Activated T-helper 2 cell treated with anti-CD3 and anti-CD28 coated beads, Interferon-gamma antibody, Interleukin-2, Interleukin-4, amounts not matched to agents 10 μg/mL and 5 μg/mL and 100 μg/mL, durations not matched to agents 14 hours and 24 hours and 36 hours (primary cell): ENCODE results near the gene TYMP. TPM values are rescaled to one million over a fixed set of nuclear protein-coding genes. Genes with fewer than 3 reads are reported as not detected.

Source experiments
- DNase-seq: peaks from one replicate; pipeline ENCODE4 v3.0.0; 2021; ENCODE audit warnings: low spot score
- H3K27ac Mint-ChIP-seq: one replicate; pipeline ENCODE4 v1.8.0; 2021; ENCODE audit warnings: mixed read lengths
- H3K27me3 Mint-ChIP-seq: one replicate; pipeline ENCODE4 v1.8.0; 2021; ENCODE audit warnings: low read depth, mixed read lengths
- H3K36me3 Mint-ChIP-seq: one replicate; pipeline ENCODE4 v1.8.0; 2021; ENCODE audit warnings: low read depth, mixed read lengths
- H3K4me1 Mint-ChIP-seq: one replicate; pipeline ENCODE4 v1.8.0; 2021; ENCODE audit warnings: low read depth, mixed read lengths
- H3K4me3 Mint-ChIP-seq: one replicate; pipeline ENCODE4 v1.8.0; 2021; ENCODE audit warnings: low read depth, mild to moderate bottlenecking, moderate library complexity, mixed read lengths
- H3K9me3 Mint-ChIP-seq: one replicate; pipeline ENCODE4 v1.8.0; 2021; ENCODE audit warnings: mixed read lengths
- intact Hi-C: fragments of 100-400 bp; cut with micrococcal nuclease; formaldehyde crosslinking; loops from one replicate; pipeline ENCODE4 v1.15.1; 2023
- total RNA-seq: library from RNA; stranded (reverse); gene quantifications from 2 replicates; pipeline ENCODE4 v1.2.3, GENCODE V29; 2022

Gene TYMP
- total RNA-seq, 1 donor from 2014 or later, result 36.9 TPM

GRCh38 chr22:50571264-50572175, 41.7 kb upstream of the TYMP start:
- Mint-ChIP-seq H3K27ac (no peak overlapping the region), H3K9me3 (no peaks in the 10 kb centered on the region), H3K36me3 (peaks cover 51% of the 10 kb centered on the region), H3K4me3 (no peak overlapping the region), H3K27me3 (no peaks in the 10 kb centered on the region), H3K4me1 (no peaks in the 10 kb centered on the region)
- intact Hi-C loops, result no loop called here
- DNase-seq, result no peak

GRCh38 chr22:50570861-50571260, 41.0 kb upstream of the TYMP start:
- no peaks in the 10 kb centered on the region for H3K27me3 Mint-ChIP-seq
- DNase-seq, result no peak

GRCh38 chr22:50569896-50570535, 40.2 kb upstream of the TYMP start:
- Mint-ChIP-seq H3K27ac (no peak overlapping the region), H3K9me3 (no peaks in the 10 kb centered on the region), H3K4me3 (no peak overlapping the region), H3K36me3 (peaks cover 43% of the 10 kb centered on the region), H3K27me3 (no peaks in the 10 kb centered on the region), H3K4me1 (no peaks in the 10 kb centered on the region)
- no peak for DNase-seq
- intact Hi-C loops, result no loop called here

More at GRCh38 chr22:50570861-50571260, 41.0 kb upstream of the TYMP start:
- Mint-ChIP-seq H3K36me3 (peaks cover 46% of the 10 kb centered on the region), H3K4me1 (no peaks in the 10 kb centered on the region), H3K4me3 (no peak overlapping the region), H3K9me3 (no peaks in the 10 kb centered on the region), H3K27ac (no peak overlapping the region)
- intact Hi-C loops, result no loop called here

- Mint-ChIP-seq H3K27me3 (peaks cover 4% of the 10 kb centered on the region), H3K36me3 (peaks cover 40% of the 10 kb centered on the region), H3K4me3 (no peak overlapping the region), H3K4me1 (no peaks in the 10 kb centered on the region), H3K9me3 (no peaks in the 10 kb centered on the region), H3K27ac (no peak overlapping the region)
- intact Hi-C loops, result no loop called here
- DNase-seq, result no peak
These were observed 39.2 kb upstream of the TYMP start for GRCh38 chr22:50569041-50569459.

GRCh38 chr22:50568626-50569025, 38.8 kb upstream of the TYMP start:
- Mint-ChIP-seq H3K36me3 (peaks cover 40% of the 10 kb centered on the region), H3K27me3 (peaks cover 5% of the 10 kb centered on the region), H3K4me3 (no peak overlapping the region), H3K9me3 (no peaks in the 10 kb centered on the region), H3K27ac (no peak overlapping the region), H3K4me1 (peaks cover 2% of the 10 kb centered on the region)
- intact Hi-C loops, result no loop called here
- no peak for DNase-seq

- peaks cover 9% of the 10 kb centered on the region for H3K4me1 Mint-ChIP-seq
- H3K36me3 Mint-ChIP-seq, result peaks cover 38% of the 10 kb centered on the region
- intact Hi-C loops, result no loop called here
- no peaks in the 10 kb centered on the region for H3K9me3 Mint-ChIP-seq
- H3K27me3 Mint-ChIP-seq, result peaks cover 10% of the 10 kb centered on the region
- DNase-seq, result no peak
- H3K4me3 Mint-ChIP-seq, result no peak overlapping the region
- no peak overlapping the region for H3K27ac Mint-ChIP-seq
These were observed 38.0 kb upstream of the TYMP start for GRCh38 chr22:50567721-50568252.

GRCh38 chr22:50564289-50564688, 34.5 kb upstream of the TYMP start:
- H3K9me3 Mint-ChIP-seq, result no peaks in the 10 kb centered on the region
- DNase-seq, result no peak
- H3K4me1 Mint-ChIP-seq, result peaks cover 16% of the 10 kb centered on the region
- H3K36me3 Mint-ChIP-seq, result peaks cover 8% of the 10 kb centered on the region
- H3K27ac Mint-ChIP-seq, result no peak overlapping the region
- H3K27me3 Mint-ChIP-seq, result peaks cover 20% of the 10 kb centered on the region
- intact Hi-C loops, result no loop called here
- no peak overlapping the region for H3K4me3 Mint-ChIP-seq

- DNase-seq, result no peak
- Mint-ChIP-seq H3K4me3 (peak overlapping the region; percentile 89), H3K36me3 (peaks cover 7% of the 10 kb centered on the region), H3K27ac (no peak overlapping the region), H3K9me3 (no peaks in the 10 kb centered on the region), H3K4me1 (peaks cover 16% of the 10 kb centered on the region), H3K27me3 (peaks cover 20% of the 10 kb centered on the region)
- intact Hi-C loops, result loop anchor here (1.0 to 2.0 kb wide), 2 partner anchors 19 to 38 kb away; partner anchors contain the start of genes CHKB and SCO2
These were observed 33.8 kb upstream of the TYMP start for GRCh38 chr22:50563413-50564160.

- Mint-ChIP-seq H3K36me3 (peaks cover 3% of the 10 kb centered on the region), H3K27ac (peak within 1 kb of the TSS; percentile 66), H3K4me1 (peaks cover 16% of the 10 kb centered on the region), H3K4me3 (peak within 1 kb of the TSS; percentile 89), H3K9me3 (no peaks in the 10 kb centered on the region), H3K27me3 (peaks cover 20% of the 10 kb centered on the region)
- intact Hi-C loops, result loop anchor here (1.0 to 2.0 kb wide), 2 partner anchors 20 to 37 kb away; partner anchors contain the start of genes CHKB and SCO2
- peak; percentile 96 for DNase-seq
These were observed 33.0 kb upstream of the TYMP start, which contains the start of gene SYCE3 for GRCh38 chr22:50562523-50563412. TSS of gene SYCE3 (minus strand) at chr22:50562919. CDS start at chr22:50556405, 6,514 bp downstream.

- Mint-ChIP-seq H3K4me3 (peak overlapping the region; percentile 67), H3K9me3 (no peaks in the 10 kb centered on the region), H3K27me3 (peaks cover 20% of the 10 kb centered on the region), H3K27ac (peak overlapping the region; percentile 66), H3K36me3 (no peaks in the 10 kb centered on the region), H3K4me1 (peaks cover 16% of the 10 kb centered on the region)
- intact Hi-C loops, result loop anchor here (2.0 kb wide), 2 partner anchors 17 to 21 kb away; partner anchors contain the start of genes CHKB and KLHDC7B
- no peak for DNase-seq
These were observed 31.9 kb upstream of the TYMP start for GRCh38 chr22:50561401-50562358.

GRCh38 chr22:50560034-50560433, 30.2 kb upstream of the TYMP start:
- DNase-seq, result no peak
- H3K4me3 Mint-ChIP-seq, result no peak overlapping the region
- peaks cover 29% of the 10 kb centered on the region for H3K27me3 Mint-ChIP-seq
- H3K27ac Mint-ChIP-seq, result no peak overlapping the region
- intact Hi-C loops, result loop anchor here (2.0 kb wide), 1 partner anchor 15 kb away; the partner anchor contains the start of gene KLHDC7B
- peaks cover 19% of the 10 kb centered on the region for H3K4me1 Mint-ChIP-seq
- no peaks in the 10 kb centered on the region for H3K9me3 Mint-ChIP-seq
- no peaks in the 10 kb centered on the region for H3K36me3 Mint-ChIP-seq
